ENCODE results near the gene CADPS. TPM values are rescaled to one million over a fixed set of nuclear protein-coding genes. Genes with fewer than 3 reads are reported as not detected.

The CADPS gene
- total and polyA plus RNA-seq, 10 donors = 0.16 to 3.6 (median 0.40) TPM

- Histone ChIP-seq H3K27ac (no peak overlapping the region), H3K36me3 (no peaks in the 10 kb centered on the region), H3K27me3 (replicated peaks in 1 of 7) (no peaks in the 10 kb centered on the region), H3K9me3 (no peaks in the 10 kb centered on the region), H3K4me3 (no peak overlapping the region), H3K4me1 (no peaks in the 10 kb centered on the region)
- intact Hi-C loops (cut with DNase I; ENCODE audit: low total_unique reads) = no loop called here
- no peak for TF ChIP-seq POLR2A (IDR thresholded peaks at IDR 0.05)
- no peak for TF ChIP-seq POLR2AphosphoS5 (IDR thresholded peaks at IDR 0.05)
- no peak for TF ChIP-seq CTCF (IDR thresholded peaks at IDR 0.05 in 8 of 11, conservative IDR thresholded peaks at IDR 0.05 in 3 of 11)
- no peak for DNase-seq
- WGBS, 5 donors = 69 to 95% (median 84%) methylated on average over 1 of the region's 1 CpG
Measured at GRCh38 chr3:62604751-62605351, 270.4 kb downstream of the CADPS start.

DNA sequence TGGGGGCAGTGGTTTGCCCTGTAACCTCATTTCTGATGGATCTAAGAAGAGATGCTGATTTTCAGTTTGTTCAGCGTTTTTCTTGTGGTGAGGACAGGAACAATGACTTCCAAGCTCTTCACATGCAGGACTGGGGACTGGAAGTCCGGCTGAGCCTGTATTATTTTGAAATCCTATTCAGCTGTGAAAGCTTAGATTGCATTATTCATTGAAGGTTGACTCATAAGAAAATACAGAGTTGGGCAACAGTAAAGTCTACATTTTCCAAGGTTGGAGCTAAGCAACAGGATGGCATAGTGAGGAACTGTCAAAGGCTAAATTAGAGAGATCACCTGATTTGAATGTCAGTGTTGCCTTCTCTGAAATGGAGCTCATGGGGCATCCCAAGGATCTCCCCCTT, 270.9 kb downstream of the CADPS start:
- WGBS, 5 donors = 42 to 65% (median 52%) methylated on average over 2 of the region's 2 CpGs
- H3K27ac ChIP-seq = no peak overlapping the region
- no peaks in the 10 kb centered on the region for H3K9me3 ChIP-seq
- TF ChIP-seq POLR2A (IDR thresholded peaks at IDR 0.05) = no peak
- TF ChIP-seq POLR2AphosphoS5 (IDR thresholded peaks at IDR 0.05) = no peak
- no peak for TF ChIP-seq CTCF (IDR thresholded peaks at IDR 0.05 in 8 of 11, conservative IDR thresholded peaks at IDR 0.05 in 3 of 11)
- intact Hi-C loops (cut with DNase I; ENCODE audit: low total_unique reads) = no loop called here
- no peak overlapping the region for H3K4me3 ChIP-seq
- DNase-seq = no peak
- H3K36me3 ChIP-seq = no peaks in the 10 kb centered on the region
- H3K4me1 ChIP-seq = no peaks in the 10 kb centered on the region
- H3K27me3 ChIP-seq (replicated peaks in 1 of 7) = no peaks in the 10 kb centered on the region

DNA sequence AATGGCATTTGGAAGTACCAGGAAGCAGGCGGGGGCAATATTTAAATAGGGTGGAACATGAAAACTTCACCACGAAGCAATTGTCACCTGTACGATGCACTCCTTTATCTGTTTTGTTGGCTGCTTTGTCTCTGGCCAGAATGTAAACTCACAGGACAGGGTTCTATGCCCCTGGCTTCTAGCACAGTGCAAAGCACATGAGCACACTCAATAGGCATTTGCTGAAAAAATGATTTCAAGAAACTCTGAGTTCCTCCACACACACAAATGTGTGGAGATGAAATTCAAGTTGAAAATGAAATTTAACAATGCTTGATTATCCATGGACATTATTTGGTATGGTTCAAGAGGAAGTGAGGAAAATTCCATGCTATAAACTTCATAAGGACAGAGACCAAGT, 272.2 kb downstream of the CADPS start:
- H3K27ac ChIP-seq = no peak overlapping the region
- H3K4me3 ChIP-seq = no peak overlapping the region
- no peak for DNase-seq
- H3K9me3 ChIP-seq = no peaks in the 10 kb centered on the region
- no peaks in the 10 kb centered on the region for H3K27me3 ChIP-seq (replicated peaks in 1 of 7)
- no peaks in the 10 kb centered on the region for H3K4me1 ChIP-seq
- intact Hi-C loops (cut with DNase I; ENCODE audit: low total_unique reads) = no loop called here
- no peaks in the 10 kb centered on the region for H3K36me3 ChIP-seq
- no peak for TF ChIP-seq POLR2A (IDR thresholded peaks at IDR 0.05)
- TF ChIP-seq POLR2AphosphoS5 (IDR thresholded peaks at IDR 0.05) = no peak
- no peak for TF ChIP-seq CTCF (IDR thresholded peaks at IDR 0.05 in 8 of 11, conservative IDR thresholded peaks at IDR 0.05 in 3 of 11)
- 73 to 82% (median 76%) methylated on average over 3 of the region's 3 CpGs for WGBS, 5 donors

DNA sequence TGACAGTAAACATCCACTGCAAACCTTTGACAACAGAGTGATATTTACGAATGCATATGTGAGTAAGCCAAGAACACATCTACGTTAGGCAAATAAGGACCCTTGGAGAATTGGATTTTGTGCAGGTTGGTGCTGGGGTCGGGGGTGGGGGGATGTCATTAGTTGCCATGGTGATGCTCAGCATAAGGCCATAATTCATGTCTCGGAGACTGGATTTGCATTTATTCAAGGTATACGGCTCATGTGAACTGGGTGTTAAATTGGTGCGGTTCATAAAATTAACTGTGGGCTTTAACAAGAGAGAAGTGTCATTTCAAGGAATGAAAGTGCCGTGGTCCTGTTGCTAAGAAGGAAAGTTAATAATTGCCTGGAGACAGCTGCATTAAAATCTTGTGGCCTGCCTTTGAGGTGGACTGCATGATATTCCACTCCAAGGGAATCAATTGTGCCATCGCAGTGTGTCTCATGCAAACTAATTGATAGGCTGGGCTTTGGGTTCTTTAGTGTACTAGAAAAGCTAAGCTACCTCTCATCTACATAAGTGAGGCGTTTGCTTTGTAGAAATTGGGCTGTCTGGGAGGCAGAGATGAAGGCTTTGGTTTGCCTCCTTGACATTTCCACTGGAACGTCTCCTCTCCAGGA, 273.0 kb downstream of the CADPS start:
- intact Hi-C loops (cut with DNase I; ENCODE audit: low total_unique reads) = no loop called here
- Histone ChIP-seq H3K4me1 (no peaks in the 10 kb centered on the region), H3K4me3 (no peak overlapping the region), H3K27me3 (replicated peaks in 1 of 7) (no peaks in the 10 kb centered on the region), H3K9me3 (no peaks in the 10 kb centered on the region), H3K36me3 (no peaks in the 10 kb centered on the region), H3K27ac (no peak overlapping the region)
- TF ChIP-seq POLR2A (IDR thresholded peaks at IDR 0.05) (no peak), POLR2AphosphoS5 (IDR thresholded peaks at IDR 0.05) (no peak), CTCF (IDR thresholded peaks at IDR 0.05 in 8 of 11, conservative IDR thresholded peaks at IDR 0.05 in 3 of 11) (no peak)
- WGBS, 5 donors = 63 to 66% (median 64%) methylated on average over 10 of the region's 10 CpGs
- DNase-seq = no peak
